ENCODE data around the gene SYTL1.
A peak's percentile ranks its signal among the peaks of the same experiment; 100 is the strongest.

SYTL1 gene

GRCh38 chr1:27322569-27323240 is 19.1 kb upstream of the SYTL1 start:
- Histone ChIP-seq H2BK5ac (ENCODE audit: low read length) (peak overlapping the region; percentile 17), H3K23ac (ENCODE audit: low read length) (peak overlapping the region; percentile 52), H2BK15ac (replicated peaks; ENCODE audit: low read depth) (no peak overlapping the region), H3K9ac (ENCODE audit: low read length) (peak overlapping the region; percentile 87), H3K27me3 (ENCODE audit: insufficient read depth, low read length, poor library complexity) (no peaks in the 10 kb centered on the region), H2BK120ac (ENCODE audit: low read depth, low read length) (no peak overlapping the region), H2AK5ac (ENCODE audit: low read length) (no peak overlapping the region), H3K4me1 (ENCODE audit: control insufficient read depth, low read depth, low read length) (peaks cover 4% of the 10 kb centered on the region), H3K79me1 (ENCODE audit: low read length) (peaks cover 22% of the 10 kb centered on the region), H3K36me3 (ENCODE audit: control insufficient read depth, insufficient read depth, low read length) (peaks cover 3% of the 10 kb centered on the region), H3K4me2 (ENCODE audit: low read length) (peak overlapping the region; percentile 73), H3K79me2 (ENCODE audit: control insufficient read depth, insufficient read depth, low read length) (peaks cover 32% of the 10 kb centered on the region), H4K8ac (ENCODE audit: low read depth, low read length) (no peak overlapping the region), H3K27ac (ENCODE audit: low read depth, low read length) (no peak overlapping the region), H3K56ac (ENCODE audit: low read length) (peak overlapping the region; percentile 95), H3K4me3 (ENCODE audit: low read length) (peak overlapping the region; percentile 89), H4K5ac (ENCODE audit: low read length) (peak overlapping the region; percentile 23), H3K4ac (ENCODE audit: low read depth, low read length) (no peak overlapping the region), H3K18ac (ENCODE audit: low read length) (peak overlapping the region; percentile 21)
- WGBS (ENCODE audit: extremely low coverage, insufficient coverage, low lambda C conversion rate) = no CpG with 5 or more reads among the region's 10 CpGs
- no peak for DNase-seq

GRCh38 chr1:27325286-27325685 is 16.5 kb upstream of the SYTL1 start:
- Histone ChIP-seq H3K18ac (ENCODE audit: low read length) (no peak overlapping the region), H3K4me2 (ENCODE audit: low read length) (no peak overlapping the region), H3K36me3 (ENCODE audit: control insufficient read depth, insufficient read depth, low read length) (peaks cover 5% of the 10 kb centered on the region), H3K4me3 (ENCODE audit: low read length) (no peak overlapping the region), H3K4me1 (ENCODE audit: control insufficient read depth, low read depth, low read length) (peaks cover 1% of the 10 kb centered on the region), H3K27ac (ENCODE audit: low read depth, low read length) (no peak overlapping the region), H3K4ac (ENCODE audit: low read depth, low read length) (no peak overlapping the region), H3K79me2 (ENCODE audit: control insufficient read depth, insufficient read depth, low read length) (peaks cover 41% of the 10 kb centered on the region), H3K23ac (ENCODE audit: low read length) (no peak overlapping the region), H3K79me1 (ENCODE audit: low read length) (peaks cover 29% of the 10 kb centered on the region), H2AK5ac (ENCODE audit: low read length) (no peak overlapping the region), H3K9ac (ENCODE audit: low read length) (no peak overlapping the region), H2BK5ac (ENCODE audit: low read length) (no peak overlapping the region), H2BK120ac (ENCODE audit: low read depth, low read length) (no peak overlapping the region), H4K8ac (ENCODE audit: low read depth, low read length) (no peak overlapping the region), H2BK15ac (replicated peaks; ENCODE audit: low read depth) (no peak overlapping the region), H3K27me3 (ENCODE audit: insufficient read depth, low read length, poor library complexity) (no peaks in the 10 kb centered on the region), H4K5ac (ENCODE audit: low read length) (no peak overlapping the region), H3K56ac (ENCODE audit: low read length) (no peak overlapping the region)
- WGBS (ENCODE audit: extremely low coverage, insufficient coverage, low lambda C conversion rate) = no CpG with 5 or more reads among the region's 15 CpGs
- no peak for DNase-seq

GRCh38 chr1:27327964-27328363 is 13.9 kb upstream of the SYTL1 start:
- Histone ChIP-seq H2BK5ac (ENCODE audit: low read length) (no peak overlapping the region), H3K36me3 (ENCODE audit: control insufficient read depth, insufficient read depth, low read length) (peaks cover 6% of the 10 kb centered on the region), H3K9ac (ENCODE audit: low read length) (no peak overlapping the region), H2BK120ac (ENCODE audit: low read depth, low read length) (no peak overlapping the region), H3K27me3 (ENCODE audit: insufficient read depth, low read length, poor library complexity) (no peaks in the 10 kb centered on the region), H3K18ac (ENCODE audit: low read length) (no peak overlapping the region), H3K4me1 (ENCODE audit: control insufficient read depth, low read depth, low read length) (peaks cover 1% of the 10 kb centered on the region), H3K4me2 (ENCODE audit: low read length) (no peak overlapping the region), H3K79me1 (ENCODE audit: low read length) (peaks cover 29% of the 10 kb centered on the region), H3K27ac (ENCODE audit: low read depth, low read length) (no peak overlapping the region), H3K79me2 (ENCODE audit: control insufficient read depth, insufficient read depth, low read length) (peaks cover 34% of the 10 kb centered on the region), H3K56ac (ENCODE audit: low read length) (peak overlapping the region; percentile 42), H2BK15ac (replicated peaks; ENCODE audit: low read depth) (no peak overlapping the region), H4K8ac (ENCODE audit: low read depth, low read length) (no peak overlapping the region), H3K23ac (ENCODE audit: low read length) (no peak overlapping the region), H3K4ac (ENCODE audit: low read depth, low read length) (no peak overlapping the region), H4K5ac (ENCODE audit: low read length) (no peak overlapping the region), H3K4me3 (ENCODE audit: low read length) (no peak overlapping the region), H2AK5ac (ENCODE audit: low read length) (no peak overlapping the region)
- WGBS (ENCODE audit: extremely low coverage, insufficient coverage, low lambda C conversion rate) = no CpG with 5 or more reads among the region's 5 CpGs
- no peak for DNase-seq

- Histone ChIP-seq H3K4me1 (ENCODE audit: control insufficient read depth, low read depth, low read length) (no peaks in the 10 kb centered on the region), H2BK15ac (replicated peaks; ENCODE audit: low read depth) (no peak overlapping the region), H3K56ac (ENCODE audit: low read length) (no peak overlapping the region), H3K27ac (ENCODE audit: low read depth, low read length) (no peak overlapping the region), H3K4me3 (ENCODE audit: low read length) (no peak overlapping the region), H3K9ac (ENCODE audit: low read length) (no peak overlapping the region), H4K8ac (ENCODE audit: low read depth, low read length) (no peak overlapping the region), H3K79me2 (ENCODE audit: control insufficient read depth, insufficient read depth, low read length) (peaks cover 15% of the 10 kb centered on the region), H3K36me3 (ENCODE audit: control insufficient read depth, insufficient read depth, low read length) (peaks cover 7% of the 10 kb centered on the region), H2BK120ac (ENCODE audit: low read depth, low read length) (no peak overlapping the region), H3K23ac (ENCODE audit: low read length) (no peak overlapping the region), H2BK5ac (ENCODE audit: low read length) (no peak overlapping the region), H3K79me1 (ENCODE audit: low read length) (peaks cover 16% of the 10 kb centered on the region), H2AK5ac (ENCODE audit: low read length) (no peak overlapping the region), H4K5ac (ENCODE audit: low read length) (no peak overlapping the region), H3K18ac (ENCODE audit: low read length) (no peak overlapping the region), H3K4ac (ENCODE audit: low read depth, low read length) (no peak overlapping the region), H3K4me2 (ENCODE audit: low read length) (no peak overlapping the region), H3K27me3 (ENCODE audit: insufficient read depth, low read length, poor library complexity) (no peaks in the 10 kb centered on the region)
- no peak for DNase-seq
- no CpG with 5 or more reads among the region's 8 CpGs for WGBS (ENCODE audit: extremely low coverage, insufficient coverage, low lambda C conversion rate)
These were observed 11.0 kb upstream of the SYTL1 start for GRCh38 chr1:27330786-27331185.

GRCh38 chr1:27331426-27331825 is 10.4 kb upstream of the SYTL1 start:
- Histone ChIP-seq H3K36me3 (ENCODE audit: control insufficient read depth, insufficient read depth, low read length) (peaks cover 7% of the 10 kb centered on the region), H3K4me2 (ENCODE audit: low read length) (no peak overlapping the region), H3K79me2 (ENCODE audit: control insufficient read depth, insufficient read depth, low read length) (peaks cover 14% of the 10 kb centered on the region), H3K27me3 (ENCODE audit: insufficient read depth, low read length, poor library complexity) (no peaks in the 10 kb centered on the region), H4K8ac (ENCODE audit: low read depth, low read length) (no peak overlapping the region), H3K4ac (ENCODE audit: low read depth, low read length) (no peak overlapping the region), H3K9ac (ENCODE audit: low read length) (no peak overlapping the region), H4K5ac (ENCODE audit: low read length) (no peak overlapping the region), H3K27ac (ENCODE audit: low read depth, low read length) (no peak overlapping the region), H3K4me1 (ENCODE audit: control insufficient read depth, low read depth, low read length) (no peaks in the 10 kb centered on the region), H2BK15ac (replicated peaks; ENCODE audit: low read depth) (no peak overlapping the region), H3K79me1 (ENCODE audit: low read length) (peaks cover 14% of the 10 kb centered on the region), H3K56ac (ENCODE audit: low read length) (no peak overlapping the region), H2AK5ac (ENCODE audit: low read length) (no peak overlapping the region), H3K23ac (ENCODE audit: low read length) (no peak overlapping the region), H2BK120ac (ENCODE audit: low read depth, low read length) (no peak overlapping the region), H3K18ac (ENCODE audit: low read length) (no peak overlapping the region), H2BK5ac (ENCODE audit: low read length) (no peak overlapping the region), H3K4me3 (ENCODE audit: low read length) (no peak overlapping the region)
- no CpG with 5 or more reads among the region's 3 CpGs for WGBS (ENCODE audit: extremely low coverage, insufficient coverage, low lambda C conversion rate)
- no peak for DNase-seq

GRCh38 chr1:27331922-27332321 is 9.9 kb upstream of the SYTL1 start:
- peaks cover 9% of the 10 kb centered on the region for H3K79me1 ChIP-seq (ENCODE audit: low read length)
- no peak overlapping the region for H3K23ac ChIP-seq (ENCODE audit: low read length)
- no peak overlapping the region for H4K5ac ChIP-seq (ENCODE audit: low read length)
- H3K4me1 ChIP-seq (ENCODE audit: control insufficient read depth, low read depth, low read length) = no peaks in the 10 kb centered on the region
- no peak overlapping the region for H2BK5ac ChIP-seq (ENCODE audit: low read length)
- H3K56ac ChIP-seq (ENCODE audit: low read length) = no peak overlapping the region
- no peak overlapping the region for H3K4me3 ChIP-seq (ENCODE audit: low read length)
- H3K27me3 ChIP-seq (ENCODE audit: insufficient read depth, low read length, poor library complexity) = no peaks in the 10 kb centered on the region
- no peak overlapping the region for H2BK120ac ChIP-seq (ENCODE audit: low read depth, low read length)
- no peak for DNase-seq
- peaks cover 7% of the 10 kb centered on the region for H3K36me3 ChIP-seq (ENCODE audit: control insufficient read depth, insufficient read depth, low read length)
- H3K18ac ChIP-seq (ENCODE audit: low read length) = no peak overlapping the region
- no peak overlapping the region for H3K4me2 ChIP-seq (ENCODE audit: low read length)
- no peak overlapping the region for H3K4ac ChIP-seq (ENCODE audit: low read depth, low read length)
- no peak overlapping the region for H2AK5ac ChIP-seq (ENCODE audit: low read length)
- H2BK15ac ChIP-seq (replicated peaks; ENCODE audit: low read depth) = no peak overlapping the region
- WGBS (ENCODE audit: extremely low coverage, insufficient coverage, low lambda C conversion rate) = no CpG with 5 or more reads among the region's 5 CpGs
- H4K8ac ChIP-seq (ENCODE audit: low read depth, low read length) = no peak overlapping the region
- H3K9ac ChIP-seq (ENCODE audit: low read length) = no peak overlapping the region
- H3K27ac ChIP-seq (ENCODE audit: low read depth, low read length) = no peak overlapping the region
- peaks cover 10% of the 10 kb centered on the region for H3K79me2 ChIP-seq (ENCODE audit: control insufficient read depth, insufficient read depth, low read length)

Measured in mesendoderm (in vitro differentiated cells).